Trophoblast cell (in vitro differentiated cells and primary cell): Measurements from ENCODE around the gene FMNL2.

Experiments used
- DNase-seq, 2 donors: peaks; one replicate each; pipeline ENCODE4 v3.0.0-alpha.2; 2016
- H2AFZ ChIP-seq: 2 replicates; pipeline ENCODE4 v1.6.1; 2013; ENCODE audit warnings: low read length, moderate library complexity, mild to moderate bottlenecking; ENCODE audit not compliant: insufficient read depth, poor library complexity
- H2AK5ac ChIP-seq: 2 replicates; pipeline ENCODE4 v1.6.1; 2013; ENCODE audit warnings: mild to moderate bottlenecking, low read length
- H2BK120ac ChIP-seq: 2 replicates; pipeline ENCODE4 v1.6.1; 2013; ENCODE audit warnings: low read length, mild to moderate bottlenecking, moderate library complexity; ENCODE audit not compliant: insufficient read depth, poor library complexity
- H2BK12ac ChIP-seq: 2 replicates; pipeline ENCODE4 v1.6.1; 2013; ENCODE audit warnings: mild to moderate bottlenecking, low read length, moderate library complexity
- H2BK5ac ChIP-seq: 2 replicates; pipeline ENCODE4 v1.6.1; 2013; ENCODE audit warnings: low read length, low read depth, moderate library complexity, mild to moderate bottlenecking; ENCODE audit not compliant: poor library complexity
- H3K14ac ChIP-seq: 2 replicates; pipeline ENCODE4 v1.6.1; 2013; ENCODE audit warnings: mild to moderate bottlenecking, low read length
- H3K18ac ChIP-seq: 2 replicates; pipeline ENCODE4 v1.6.1; 2013; ENCODE audit warnings: mild to moderate bottlenecking, low read length
- H3K23ac ChIP-seq: 2 replicates; pipeline ENCODE4 v1.6.1; 2013; ENCODE audit warnings: low read length
- H3K27ac ChIP-seq: 2 replicates; pipeline ENCODE4 v1.5.1; 2013; ENCODE audit warnings: low read depth, mild to moderate bottlenecking, inconsistent platforms, low read length, moderate library complexity
- H3K27me3 ChIP-seq: 2 replicates; pipeline ENCODE4 v1.6.1; 2013; ENCODE audit warnings: inconsistent platforms, mild to moderate bottlenecking, low read length, moderate library complexity; ENCODE audit not compliant: insufficient read depth
- H3K36me3 ChIP-seq, 2 experiments: 1 replicate in 1 of 2; 2 replicates in 1 of 2; pipeline ENCODE4 v1.6.1; 2013; ENCODE audit warnings: low read length in 2 of 2, mild to moderate bottlenecking in 2 of 2, moderate library complexity in 1 of 2; ENCODE audit not compliant: insufficient read depth in 2 of 2, control insufficient read depth in 1 of 2
- H3K4ac ChIP-seq: 2 replicates; pipeline ENCODE4 v1.6.1; 2013; ENCODE audit warnings: low read depth, mild to moderate bottlenecking, low read length, moderate library complexity
- H3K4me1 ChIP-seq, 2 experiments: 1 replicate in 1 of 2; 2 replicates in 1 of 2; pipeline ENCODE4 v1.6.1; 2013; ENCODE audit warnings: low read length in 2 of 2, mild to moderate bottlenecking in 2 of 2, moderate library complexity in 1 of 2; ENCODE audit not compliant: insufficient read depth in 2 of 2, control insufficient read depth in 1 of 2
- H3K4me2 ChIP-seq: 2 replicates; pipeline ENCODE4 v1.6.1; 2013; ENCODE audit warnings: inconsistent platforms, mild to moderate bottlenecking, low read length, moderate library complexity
- H3K4me3 ChIP-seq: 2 replicates; pipeline ENCODE4 v1.5.1; 2013; ENCODE audit warnings: mild to moderate bottlenecking, low read depth, low read length, inconsistent platforms
- H3K79me1 ChIP-seq: one replicate; pipeline ENCODE4 v1.6.1; 2013; ENCODE audit warnings: low read length
- H3K79me2 ChIP-seq: 2 replicates; pipeline ENCODE4 v1.6.1; 2013; ENCODE audit warnings: low read length, mild to moderate bottlenecking; ENCODE audit not compliant: control insufficient read depth, insufficient read depth, poor library complexity
- H3K9ac ChIP-seq: 2 replicates; pipeline ENCODE4 v1.6.1; 2013; ENCODE audit warnings: mild to moderate bottlenecking, low read length
- H3K9me3 ChIP-seq: 2 replicates; pipeline ENCODE4 v1.6.1; 2013; ENCODE audit warnings: low read depth, mild to moderate bottlenecking, control low read depth, inconsistent platforms, low read length; ENCODE audit not compliant: insufficient read depth
- H4K12ac ChIP-seq: 2 replicates; pipeline ENCODE4 v1.6.1; 2013; ENCODE audit warnings: low read depth, mild to moderate bottlenecking, low read length, moderate library complexity
- H4K8ac ChIP-seq: 2 replicates; pipeline ENCODE4 v1.6.1; 2013; ENCODE audit warnings: low read depth, mild to moderate bottlenecking, low read length, moderate library complexity
- H4K91ac ChIP-seq: one replicate; pipeline ENCODE4 v1.6.1; 2013; ENCODE audit warnings: low read depth, mild to moderate bottlenecking, low read length, moderate library complexity
- WGBS: extraction: QIAGEN DNeasy Blood & Tissue Kit; methylation state at CpG from one replicate; pipeline ENCODE4 v1.1.7; 2013; ENCODE audit warnings: missing lambda C conversion rate; ENCODE audit not compliant: insufficient read length, insufficient coverage; ENCODE audit errors: extremely low coverage; 5-methylcytosine and 5-hydroxymethylcytosine counted together

The FMNL2 gene

DNA sequence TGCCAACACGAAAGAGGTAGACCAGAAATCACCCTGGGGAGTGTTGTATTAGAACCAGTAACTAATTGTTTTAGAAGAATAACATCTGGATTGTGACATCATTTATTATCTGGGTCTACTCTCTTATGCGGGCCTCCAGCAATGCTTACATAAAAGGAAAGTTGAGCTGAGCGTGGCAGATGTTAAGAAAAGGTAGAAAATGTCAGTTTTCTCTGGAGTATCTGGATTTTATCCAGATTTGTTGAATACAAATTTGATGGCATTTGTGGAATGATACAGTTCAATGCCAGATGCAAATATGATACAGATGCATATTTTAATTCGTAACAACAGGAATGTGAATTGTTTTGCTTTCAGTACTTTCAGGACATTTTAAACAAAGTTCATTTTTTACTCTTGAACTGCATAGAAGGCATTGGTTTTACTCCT lies 292.0 kb downstream of the FMNL2 start:
- Histone ChIP-seq H2AFZ (no peak overlapping the region), H2BK5ac (no peak overlapping the region), H3K79me1 (peaks cover 5% of the 10 kb centered on the region), H4K91ac (no peak overlapping the region), H3K4me1 (peaks cover 7 to 11% of the 10 kb centered on the region in 2 experiments), H2BK120ac (no peak overlapping the region), H2BK12ac (no peak overlapping the region), H3K4ac (no peak overlapping the region), H3K79me2 (no peaks in the 10 kb centered on the region), H3K9me3 (peaks cover 1% of the 10 kb centered on the region), H3K27me3 (no peaks in the 10 kb centered on the region), H4K12ac (no peak overlapping the region), H3K23ac (no peak overlapping the region), H4K8ac (no peak overlapping the region), H3K36me3 (peaks cover 5 to 18% of the 10 kb centered on the region in 2 experiments), H3K9ac (no peak overlapping the region), H3K4me3 (no peak overlapping the region), H2AK5ac (no peak overlapping the region), H3K18ac (no peak overlapping the region), H3K27ac (no peak overlapping the region), H3K14ac (no peak overlapping the region), H3K4me2 (no peak overlapping the region)
- no peak for DNase-seq
- no CpG with 5 or more reads among the region's 4 CpGs for WGBS

DNA sequence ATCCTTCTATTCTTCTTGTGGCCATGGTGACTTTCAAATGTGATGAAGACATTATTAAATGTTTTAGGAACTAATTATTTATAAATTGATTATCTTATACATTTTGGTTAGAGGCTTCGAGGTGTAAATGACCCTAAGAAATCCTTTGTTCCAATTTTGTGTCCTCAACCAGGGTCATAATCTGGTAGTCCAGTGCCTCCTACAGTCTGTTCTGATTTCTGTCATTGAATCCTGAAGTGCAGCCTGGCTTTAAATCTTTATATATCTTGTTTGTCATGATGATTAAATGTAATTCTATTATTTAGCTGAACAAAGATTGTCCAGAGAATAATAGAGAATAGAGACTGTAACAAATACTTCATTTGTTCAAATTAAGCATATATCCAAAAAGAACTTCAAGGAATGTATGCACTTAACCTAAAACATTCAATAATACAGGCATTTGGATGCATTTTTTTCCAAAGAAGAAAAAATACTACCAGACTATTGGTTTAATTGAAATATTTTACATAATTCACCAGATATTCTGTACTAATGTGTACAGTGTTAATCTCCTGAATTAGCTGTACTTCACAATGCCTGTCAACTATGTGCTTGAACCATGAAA lies 292.5 kb downstream of the FMNL2 start:
- DNase-seq = no peak
- no peak overlapping the region for H4K8ac ChIP-seq
- H4K91ac ChIP-seq = no peak overlapping the region
- no peaks in the 10 kb centered on the region for H3K79me2 ChIP-seq
- H2BK5ac ChIP-seq = no peak overlapping the region
- H3K14ac ChIP-seq = no peak overlapping the region
- H3K27ac ChIP-seq = no peak overlapping the region
- no peak overlapping the region for H3K4ac ChIP-seq
- H3K9ac ChIP-seq = no peak overlapping the region
- no peak overlapping the region for H2AK5ac ChIP-seq
- H4K12ac ChIP-seq = no peak overlapping the region
- no peak overlapping the region for H3K4me2 ChIP-seq
- no peaks in the 10 kb centered on the region for H3K27me3 ChIP-seq
- no peak overlapping the region for H3K4me3 ChIP-seq
- peaks cover 5% of the 10 kb centered on the region for H3K79me1 ChIP-seq
- peaks cover 1% of the 10 kb centered on the region for H3K9me3 ChIP-seq
- H2BK12ac ChIP-seq = no peak overlapping the region
- H3K23ac ChIP-seq = no peak overlapping the region
- H3K4me1 ChIP-seq = peaks cover 7 to 11% of the 10 kb centered on the region in 2 experiments
- H3K18ac ChIP-seq = no peak overlapping the region
- no peak overlapping the region for H2AFZ ChIP-seq
- H3K36me3 ChIP-seq = peaks cover 7 to 20% of the 10 kb centered on the region in 2 experiments
- H2BK120ac ChIP-seq = no peak overlapping the region
- no CpG with 5 or more reads among the region's 1 CpG for WGBS

DNA sequence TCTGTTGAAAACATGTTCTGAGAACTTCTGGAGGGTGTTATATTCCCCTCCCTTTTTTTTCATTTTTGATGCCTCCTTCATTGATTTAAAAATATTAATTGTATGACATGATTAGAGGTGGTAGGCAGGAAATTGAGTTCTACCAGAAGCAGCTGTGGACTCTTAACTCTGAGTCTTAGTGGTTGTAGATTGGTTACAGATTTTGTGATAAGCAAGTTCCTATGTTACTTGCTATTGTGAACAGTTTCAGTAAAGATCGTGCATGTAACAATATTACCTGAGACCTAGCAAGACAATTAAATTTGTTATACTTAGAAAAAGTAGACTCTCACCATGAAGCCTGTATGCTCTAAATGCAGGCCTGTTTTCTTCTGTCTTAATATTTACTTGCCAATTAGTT lies 294.2 kb downstream of the FMNL2 start:
- Histone ChIP-seq H2BK12ac (no peak overlapping the region), H3K4ac (no peak overlapping the region), H2BK120ac (no peak overlapping the region), H3K9me3 (peaks cover 1% of the 10 kb centered on the region), H2AK5ac (no peak overlapping the region), H2AFZ (no peak overlapping the region), H4K8ac (no peak overlapping the region), H4K12ac (no peak overlapping the region), H3K79me1 (peaks cover 2% of the 10 kb centered on the region), H3K4me2 (no peak overlapping the region), H3K18ac (no peak overlapping the region), H3K4me3 (no peak overlapping the region), H4K91ac (no peak overlapping the region), H2BK5ac (no peak overlapping the region), H3K23ac (no peak overlapping the region), H3K27me3 (no peaks in the 10 kb centered on the region), H3K79me2 (no peaks in the 10 kb centered on the region), H3K4me1 (peaks cover under 1 to 4% of the 10 kb centered on the region in 2 experiments), H3K27ac (no peak overlapping the region), H3K9ac (no peak overlapping the region), H3K14ac (no peak overlapping the region), H3K36me3 (peaks cover 7 to 22% of the 10 kb centered on the region in 2 experiments)
- no peak for DNase-seq
- no CpG with 5 or more reads among the region's 1 CpG for WGBS

DNA sequence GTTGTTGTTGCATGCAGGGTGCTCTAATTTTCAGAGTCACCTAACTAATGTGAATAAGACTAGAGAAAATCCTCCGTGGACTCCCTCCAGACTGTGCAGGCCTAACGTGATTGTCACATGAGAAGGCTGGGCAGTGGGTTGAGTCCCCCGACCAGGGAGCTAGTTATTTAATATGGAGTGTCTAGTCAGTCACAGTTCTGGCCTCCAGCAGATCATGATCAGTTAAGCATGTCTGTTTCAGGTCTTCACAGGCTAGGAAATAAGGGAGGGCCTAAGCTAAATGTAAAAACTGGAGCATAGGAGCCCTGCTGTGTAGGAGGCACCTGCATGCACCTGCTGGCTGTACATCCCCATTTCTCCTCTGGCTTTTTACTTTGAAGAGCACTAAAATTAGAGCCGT lies 295.5 kb downstream of the FMNL2 start:
- no peak overlapping the region for H2BK120ac ChIP-seq
- H4K91ac ChIP-seq = no peak overlapping the region
- no peak overlapping the region for H2BK5ac ChIP-seq
- H3K4me2 ChIP-seq = no peak overlapping the region
- no peaks in the 10 kb centered on the region for H3K9me3 ChIP-seq
- no peak overlapping the region for H4K12ac ChIP-seq
- no peaks in the 10 kb centered on the region for H3K27me3 ChIP-seq
- H3K79me1 ChIP-seq = no peaks in the 10 kb centered on the region
- H3K27ac ChIP-seq = no peak overlapping the region
- H3K18ac ChIP-seq = no peak overlapping the region
- H3K4me1 ChIP-seq = no peaks in the 10 kb centered on the region
- no peak for DNase-seq
- no peak overlapping the region for H3K14ac ChIP-seq
- no peak overlapping the region for H3K23ac ChIP-seq
- H3K36me3 ChIP-seq = peaks cover 5 to 21% of the 10 kb centered on the region in 2 experiments
- no peak overlapping the region for H2AFZ ChIP-seq
- whole genome bisulfite sequencing = no CpG with 5 or more reads among the region's 4 CpGs
- no peaks in the 10 kb centered on the region for H3K79me2 ChIP-seq
- H3K4ac ChIP-seq = no peak overlapping the region
- H2AK5ac ChIP-seq = no peak overlapping the region
- H3K9ac ChIP-seq = no peak overlapping the region
- H2BK12ac ChIP-seq = no peak overlapping the region
- H4K8ac ChIP-seq = no peak overlapping the region
- H3K4me3 ChIP-seq = no peak overlapping the region
